Uterus (tissue), 2 donors: ENCODE data around the gene STEEP1.

Experiments used
- CTCF ChIP-seq, 4 experiments: fragments of 200-600 bp in 2 of 4; fragments of 450-650 bp in 2 of 4; sonication (generic) in 2 of 4; IDR thresholded peaks; one replicate each; pipeline ENCODE4 v1.5.1; 2016 to 2019; ENCODE audit warnings: antibody characterized with exemption in 4 of 4, mild to moderate bottlenecking in 2 of 4, moderate library complexity in 1 of 4
- POLR2A ChIP-seq, 2 donors: fragments of 450-650 bp; IDR thresholded peaks; one replicate each; pipeline ENCODE4 v1.6.1; 2016; ENCODE audit warnings: antibody characterized with exemption in 2 of 2, mild to moderate bottlenecking in 1 of 2, moderate library complexity in 1 of 2

GRCh38 chrX:119489212-119490074 is 75.8 kb downstream of the STEEP1 start:
- TF ChIP-seq CTCF (IDR thresholded peaks at IDR 0.05) (no peak), POLR2A (IDR thresholded peaks at IDR 0.05) (no peak)
